GM21360 (cell line): ENCODE results near the gene ATP8A1.
"Not testable (repeated sequence)": the region's sequence is repeated elsewhere in the genome, so short reads cannot be mapped to it uniquely, and the experiment has no call there.

Experiments
- ATAC-seq: cut with Tn5 transposase; IDR thresholded peaks from one replicate; pipeline ENCODE4 v1.9.1; 2021; ENCODE audit warnings: mild to moderate bottlenecking, moderate library complexity; ENCODE audit not compliant: unreplicated experiment

ATP8A1 gene

GRCh38 chr4:42652529-42653231 is 4.2 kb downstream of the ATP8A1 start:
- ATAC-seq, result not testable (repeated sequence)

DNA sequence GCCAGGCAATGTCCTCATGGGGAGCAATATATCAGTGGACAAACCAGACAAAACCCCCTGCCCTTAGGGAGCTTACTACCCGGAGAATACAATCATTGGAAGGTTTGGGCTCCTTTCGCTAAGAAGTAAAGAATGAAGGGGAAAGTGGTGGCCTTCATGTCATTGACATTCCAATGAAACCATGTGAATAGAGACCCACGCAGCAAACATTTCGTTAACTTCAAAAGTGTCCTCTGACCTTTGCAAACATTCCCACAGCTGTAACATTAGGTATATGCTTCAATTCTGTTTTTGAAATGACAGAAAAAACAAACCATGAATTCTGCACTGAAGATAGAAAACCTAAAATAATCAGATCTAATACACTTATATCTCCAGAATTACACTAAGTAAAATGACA is 7.0 kb downstream of the ATP8A1 start:
- ATAC-seq, result no peak

DNA sequence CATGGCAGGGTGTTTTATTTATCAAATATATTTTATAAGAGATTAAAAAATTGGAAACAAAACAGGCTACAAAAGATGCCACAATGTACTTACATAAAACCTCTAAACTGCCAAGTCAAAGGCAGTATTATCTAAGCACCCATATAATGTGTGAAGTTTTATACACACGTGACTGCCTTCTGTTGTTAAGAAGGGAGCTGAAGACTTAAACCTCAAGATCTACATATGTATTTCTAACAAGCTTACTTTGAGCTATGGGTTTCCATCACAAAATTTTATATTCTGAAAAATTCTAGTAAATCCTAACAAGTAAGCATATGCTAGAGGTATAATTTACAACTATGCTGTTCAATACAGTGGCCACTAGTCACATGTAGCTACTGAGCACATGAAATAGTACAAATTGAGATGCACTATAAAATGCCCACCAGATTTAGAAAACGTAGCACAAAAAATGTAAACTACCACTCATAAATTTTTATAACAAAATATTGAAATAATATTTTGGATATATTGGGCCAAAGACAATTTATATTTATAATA is 9.8 kb downstream of the ATP8A1 start:
- ATAC-seq, result no peak

- no peak for ATAC-seq
Measured at GRCh38 chr4:42646013-42646784, 10.7 kb downstream of the ATP8A1 start.

GRCh38 chr4:42644897-42645296 is 12.0 kb downstream of the ATP8A1 start:
- ATAC-seq, result no peak

GRCh38 chr4:42643685-42644084 is 13.2 kb downstream of the ATP8A1 start:
- ATAC-seq, result peak; percentile 61

- ATAC-seq, result no peak
Measured at GRCh38 chr4:42642845-42643615, 13.9 kb downstream of the ATP8A1 start.

- ATAC-seq, result no peak
Measured at GRCh38 chr4:42642101-42642797, 14.7 kb downstream of the ATP8A1 start.

DNA sequence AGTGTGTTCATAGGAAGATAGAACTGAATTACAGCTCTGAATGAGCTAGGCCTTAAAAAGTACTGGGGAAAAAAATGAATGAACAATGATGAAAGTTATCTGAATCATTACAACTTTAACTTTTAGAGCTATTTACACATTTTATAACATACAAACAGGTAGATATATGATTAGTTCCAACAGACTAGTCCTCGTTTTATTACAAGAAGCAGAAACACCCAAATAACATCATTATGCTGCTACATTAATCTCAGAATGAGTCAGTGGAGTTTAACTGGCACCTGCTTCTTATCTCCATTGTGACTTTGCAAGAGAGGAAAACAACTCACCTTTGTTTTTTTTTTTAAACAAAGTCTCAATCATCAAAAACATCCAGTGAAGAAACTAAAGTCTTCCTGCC is 15.2 kb downstream of the ATP8A1 start:
- ATAC-seq, result no peak

DNA sequence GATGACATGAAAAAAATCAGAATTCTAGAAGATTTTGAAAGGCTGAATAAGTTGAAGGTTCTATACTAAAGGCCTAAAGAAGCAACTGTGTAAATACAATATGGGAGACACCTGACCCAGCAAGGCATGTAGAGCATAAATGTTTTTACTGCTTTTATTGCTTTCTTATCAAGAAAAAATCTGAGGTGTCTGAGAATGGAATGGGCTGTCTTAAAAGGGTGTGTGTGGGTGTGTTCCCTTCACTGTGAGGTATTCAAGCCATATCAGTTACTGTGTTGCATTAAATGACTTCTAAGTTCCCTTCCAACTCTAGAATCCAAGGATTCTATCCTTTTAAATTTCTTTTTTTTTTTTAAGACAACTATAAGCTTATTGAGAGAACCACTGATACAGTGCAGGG is 15.7 kb downstream of the ATP8A1 start:
- ATAC-seq, result no peak

- ATAC-seq, result no peak
Measured at GRCh38 chr4:42640613-42641012, 16.3 kb downstream of the ATP8A1 start.

GRCh38 chr4:42638993-42639392 is 17.9 kb downstream of the ATP8A1 start:
- peak; percentile 57 for ATAC-seq

- no peak for ATAC-seq
Measured at GRCh38 chr4:42638321-42638720, 18.6 kb downstream of the ATP8A1 start.

DNA sequence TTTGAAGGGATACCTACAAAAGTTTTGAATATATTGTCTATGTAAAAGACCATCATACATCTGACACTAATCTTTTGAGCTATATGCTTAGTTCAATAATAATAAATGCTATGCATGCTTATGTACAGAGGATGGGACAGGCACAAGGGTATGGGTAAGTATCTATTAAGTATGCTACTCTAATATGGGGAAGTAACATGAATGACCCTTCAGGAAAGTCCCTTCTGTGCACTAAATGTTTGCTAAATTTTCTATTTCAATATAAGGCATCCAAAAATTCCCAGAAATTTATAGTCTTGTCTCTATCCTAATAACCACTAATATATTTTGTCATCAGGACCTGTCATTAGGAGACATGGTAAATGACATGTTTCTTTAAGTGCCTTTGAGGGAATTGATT is 19.0 kb downstream of the ATP8A1 start:
- ATAC-seq, result no peak

GRCh38 chr4:42637104-42637503 is 19.8 kb downstream of the ATP8A1 start:
- no peak for ATAC-seq

- no peak for ATAC-seq
Measured at GRCh38 chr4:42636645-42636949, 20.3 kb downstream of the ATP8A1 start.

DNA sequence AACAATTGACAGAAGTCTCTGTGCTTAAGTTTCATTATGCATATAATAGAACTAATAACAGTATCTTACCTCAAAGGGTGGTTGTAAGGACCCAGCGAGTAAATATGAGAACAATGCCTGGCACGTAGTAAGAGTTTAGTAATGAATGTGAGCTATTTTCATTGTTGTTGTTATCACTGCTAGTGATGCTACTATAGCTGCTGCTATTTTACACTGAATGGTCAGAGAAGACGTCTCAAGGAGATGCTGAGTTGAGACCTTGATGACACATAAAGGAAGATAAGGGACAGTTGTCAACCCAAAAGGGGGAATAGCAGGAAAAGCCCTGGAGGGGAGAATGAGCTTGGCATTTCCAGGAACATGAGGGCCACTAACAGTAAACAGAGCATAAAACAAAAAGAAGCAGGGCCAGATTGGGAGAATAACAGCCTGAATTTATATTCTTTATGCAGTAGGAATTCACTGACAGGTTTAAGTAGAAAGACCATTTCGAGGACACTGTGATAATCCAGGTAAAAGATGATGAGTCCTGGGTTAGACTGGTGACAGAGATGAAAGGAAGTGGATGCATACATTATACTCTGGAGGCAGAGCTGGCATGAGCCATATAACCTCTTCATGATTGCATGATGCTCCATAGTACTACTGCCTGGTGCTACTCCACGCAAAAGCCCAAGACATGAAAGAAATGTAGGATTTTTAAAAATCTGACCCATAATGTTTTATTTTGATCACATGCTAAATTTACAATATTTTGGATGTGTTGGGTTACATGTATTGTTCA is 23.1 kb downstream of the ATP8A1 start:
- ATAC-seq, result peak; percentile 78

DNA sequence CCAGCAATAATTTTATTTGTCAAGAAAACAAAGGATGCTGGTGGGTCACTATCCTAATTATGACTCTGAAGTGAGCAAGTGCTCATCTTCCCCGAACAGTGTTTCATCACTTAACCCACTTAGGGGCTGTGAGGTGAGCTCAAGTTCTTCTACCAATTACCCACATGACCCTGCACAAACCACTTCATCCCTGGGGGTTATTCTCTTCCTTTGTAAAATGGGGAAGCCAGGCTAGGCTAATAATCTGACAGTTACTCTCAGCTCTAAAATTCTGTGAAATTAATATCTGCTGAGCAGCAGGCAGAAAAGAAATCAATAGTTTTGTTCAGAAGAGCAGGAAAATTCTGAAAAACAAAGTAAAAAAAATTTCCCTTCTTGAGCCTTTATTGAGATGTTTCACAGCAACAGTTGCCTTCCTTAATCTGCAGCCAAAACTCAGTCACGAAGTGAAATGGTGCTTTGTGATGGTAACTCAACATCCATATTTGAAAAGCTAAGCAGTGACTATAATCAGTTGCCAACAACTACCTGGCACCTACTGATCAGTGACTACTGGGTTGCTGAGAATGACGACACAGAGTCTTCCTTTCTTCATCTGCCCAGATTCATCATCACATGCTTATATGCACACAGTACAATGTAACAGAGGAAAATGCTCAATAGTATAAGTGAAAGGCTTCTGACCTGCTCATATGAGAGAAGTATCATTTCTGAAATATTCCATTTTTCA is 24.1 kb downstream of the ATP8A1 start:
- ATAC-seq, result no peak

DNA sequence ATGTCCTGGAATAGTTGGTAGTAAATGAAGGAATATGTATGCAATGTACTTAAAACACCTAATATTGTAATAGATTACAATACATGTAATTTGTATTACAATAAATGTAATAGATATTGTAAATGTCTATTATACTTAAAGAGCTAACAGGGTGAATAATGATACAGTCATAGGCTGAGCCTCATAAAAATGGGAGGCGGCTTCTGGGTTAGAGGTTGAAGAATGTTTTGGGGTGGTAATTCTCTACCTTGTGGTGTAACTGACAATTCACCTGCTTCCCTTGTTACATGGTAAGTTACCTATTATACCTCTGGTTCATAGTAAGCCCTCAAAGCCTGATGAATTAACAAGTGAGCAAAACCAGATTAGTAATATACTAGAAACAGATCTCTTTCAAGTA is 26.0 kb downstream of the ATP8A1 start:
- no peak for ATAC-seq

- no peak for ATAC-seq
Measured at GRCh38 chr4:42628740-42629139, 28.2 kb downstream of the ATP8A1 start.
